Astrocyte (in vitro differentiated cells and primary cell): ENCODE results near the gene CHMP1A. TPM values are rescaled to one million over a fixed set of nuclear protein-coding genes. Genes with fewer than 3 reads are reported as not detected.
A peak's percentile ranks its signal among the peaks of the same experiment; 100 is the strongest.

Experiments
- DNase-seq: peaks from one replicate; pipeline ENCODE4 v3.0.0-alpha.2; 2010; ENCODE audit warnings: low read depth
- FAIRE-seq: peaks from 2 replicates; lab custom pipeline; 2011; peaks lifted over from hg19 to GRCh38; lab: Jason Lieb, UNC
- H2AFZ ChIP-seq: 2 replicates; pipeline ENCODE4 v1.6.0; 2012; ENCODE audit warnings: low read depth, low read length, inconsistent platforms
- H3K27ac ChIP-seq: 2 replicates; pipeline ENCODE4 v1.5.1; 2011; ENCODE audit warnings: low read depth, low read length, inconsistent platforms
- H3K27me3 ChIP-seq: 2 replicates; pipeline ENCODE4 v1.6.0; 2011; ENCODE audit warnings: low read length, inconsistent platforms; ENCODE audit not compliant: insufficient read depth
- H3K36me3 ChIP-seq: 2 replicates; pipeline ENCODE4 v1.5.1; 2011; ENCODE audit warnings: low read length, inconsistent platforms; ENCODE audit not compliant: insufficient read depth
- H3K4me1 ChIP-seq: 2 replicates; pipeline ENCODE4 v1.5.1; 2011; ENCODE audit warnings: low read length, inconsistent platforms; ENCODE audit not compliant: insufficient read depth
- H3K4me2 ChIP-seq: 2 replicates; pipeline ENCODE4 v1.6.0; 2012; ENCODE audit warnings: low read length, inconsistent platforms
- H3K4me3 ChIP-seq: 2 replicates; pipeline ENCODE4 v1.5.1; 2011; ENCODE audit warnings: low read depth, mild to moderate bottlenecking, low read length, inconsistent platforms; ENCODE audit not compliant: insufficient read depth
- H3K79me2 ChIP-seq: 2 replicates; pipeline ENCODE4 v1.6.0; 2012; ENCODE audit warnings: mild to moderate bottlenecking, low read length, inconsistent platforms; ENCODE audit not compliant: insufficient read depth
- H3K9ac ChIP-seq: 2 replicates; pipeline ENCODE4 v1.6.0; 2012; ENCODE audit warnings: mild to moderate bottlenecking, low read length, inconsistent platforms
- H3K9me3 ChIP-seq: 2 replicates; pipeline ENCODE4 v1.5.1; 2012; ENCODE audit warnings: low read depth, mild to moderate bottlenecking, low read length, inconsistent platforms; ENCODE audit not compliant: insufficient read depth
- H4K20me1 ChIP-seq: 2 replicates; pipeline ENCODE4 v1.6.0; 2012; ENCODE audit warnings: low read length, inconsistent platforms; ENCODE audit not compliant: insufficient read depth
- H3K27ac Mint-ChIP-seq: one replicate; pipeline ENCODE4 v1.8.0; 2021; ENCODE audit warnings: mild to moderate bottlenecking, mixed read lengths; ENCODE audit not compliant: unreplicated experiment
- H3K27me3 Mint-ChIP-seq: one replicate; pipeline ENCODE4 v1.8.0; 2021; ENCODE audit warnings: low read depth, mixed read lengths; ENCODE audit not compliant: unreplicated experiment
- H3K36me3 Mint-ChIP-seq: one replicate; pipeline ENCODE4 v1.8.0; 2021; ENCODE audit warnings: low read depth, mixed read lengths; ENCODE audit not compliant: unreplicated experiment
- H3K4me1 Mint-ChIP-seq: one replicate; pipeline ENCODE4 v1.8.0; 2021; ENCODE audit warnings: low read depth, mixed read lengths; ENCODE audit not compliant: unreplicated experiment
- H3K4me3 Mint-ChIP-seq: one replicate; pipeline ENCODE4 v1.8.0; 2021; ENCODE audit warnings: mild to moderate bottlenecking, moderate library complexity, mixed read lengths; ENCODE audit not compliant: unreplicated experiment
- H3K9me3 Mint-ChIP-seq: one replicate; pipeline ENCODE4 v1.8.0; 2021; ENCODE audit warnings: mild to moderate bottlenecking, mixed read lengths; ENCODE audit not compliant: unreplicated experiment
- EZH2 ChIP-seq: IDR thresholded peaks from 2 replicates; pipeline ENCODE4 v1.6.1; 2012; ENCODE audit warnings: mild to moderate bottlenecking, low read length, inconsistent platforms; ENCODE audit not compliant: insufficient read depth
- total RNA-seq: library from RNA; stranded (reverse); gene quantifications from 2 replicates; pipeline ENCODE4 v1.2.1, GENCODE V29; 2021
- TF ChIP-seq, protein P1 (sequence below): IDR thresholded peaks from 2 replicates; pipeline ENCODE4 v1.5.1; 2011; ENCODE audit warnings: low read depth, mild to moderate bottlenecking, inconsistent platforms, low read length, moderate library complexity; ENCODE audit not compliant: insufficient read depth

CHMP1A gene
- total RNA-seq, 1 donor from 2014 or later: 85.7 TPM

GRCh38 chr16:89602952-89603590 is 54.4 kb downstream of the CHMP1A start:
- Mint-ChIP-seq H3K27ac (peak overlapping the region; percentile 85), H3K4me3 (no peak overlapping the region), H3K4me1 (peaks cover 10% of the 10 kb centered on the region), H3K9me3 (no peaks in the 10 kb centered on the region), H3K27me3 (peaks cover 7% of the 10 kb centered on the region), H3K36me3 (no peaks in the 10 kb centered on the region)
- Histone ChIP-seq H3K9ac (peak overlapping the region; percentile 64), H4K20me1 (no peaks in the 10 kb centered on the region), H3K4me3 (no peak overlapping the region), H3K9me3 (no peaks in the 10 kb centered on the region), H3K36me3 (no peaks in the 10 kb centered on the region), H3K27me3 (no peaks in the 10 kb centered on the region), H3K4me1 (peaks cover 13% of the 10 kb centered on the region), H2AFZ (no peak overlapping the region), H3K4me2 (peak overlapping the region; percentile 78), H3K79me2 (no peaks in the 10 kb centered on the region), H3K27ac (peak overlapping the region; percentile 83)
- no peak for TF ChIP-seq EZH2
- TF ChIP-seq, protein P1, sequence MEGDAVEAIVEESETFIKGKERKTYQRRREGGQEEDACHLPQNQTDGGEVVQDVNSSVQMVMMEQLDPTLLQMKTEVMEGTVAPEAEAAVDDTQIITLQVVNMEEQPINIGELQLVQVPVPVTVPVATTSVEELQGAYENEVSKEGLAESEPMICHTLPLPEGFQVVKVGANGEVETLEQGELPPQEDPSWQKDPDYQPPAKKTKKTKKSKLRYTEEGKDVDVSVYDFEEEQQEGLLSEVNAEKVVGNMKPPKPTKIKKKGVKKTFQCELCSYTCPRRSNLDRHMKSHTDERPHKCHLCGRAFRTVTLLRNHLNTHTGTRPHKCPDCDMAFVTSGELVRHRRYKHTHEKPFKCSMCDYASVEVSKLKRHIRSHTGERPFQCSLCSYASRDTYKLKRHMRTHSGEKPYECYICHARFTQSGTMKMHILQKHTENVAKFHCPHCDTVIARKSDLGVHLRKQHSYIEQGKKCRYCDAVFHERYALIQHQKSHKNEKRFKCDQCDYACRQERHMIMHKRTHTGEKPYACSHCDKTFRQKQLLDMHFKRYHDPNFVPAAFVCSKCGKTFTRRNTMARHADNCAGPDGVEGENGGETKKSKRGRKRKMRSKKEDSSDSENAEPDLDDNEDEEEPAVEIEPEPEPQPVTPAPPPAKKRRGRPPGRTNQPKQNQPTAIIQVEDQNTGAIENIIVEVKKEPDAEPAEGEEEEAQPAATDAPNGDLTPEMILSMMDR: no peak
- DNase-seq: no peak
- no peak for FAIRE-seq

DNA sequence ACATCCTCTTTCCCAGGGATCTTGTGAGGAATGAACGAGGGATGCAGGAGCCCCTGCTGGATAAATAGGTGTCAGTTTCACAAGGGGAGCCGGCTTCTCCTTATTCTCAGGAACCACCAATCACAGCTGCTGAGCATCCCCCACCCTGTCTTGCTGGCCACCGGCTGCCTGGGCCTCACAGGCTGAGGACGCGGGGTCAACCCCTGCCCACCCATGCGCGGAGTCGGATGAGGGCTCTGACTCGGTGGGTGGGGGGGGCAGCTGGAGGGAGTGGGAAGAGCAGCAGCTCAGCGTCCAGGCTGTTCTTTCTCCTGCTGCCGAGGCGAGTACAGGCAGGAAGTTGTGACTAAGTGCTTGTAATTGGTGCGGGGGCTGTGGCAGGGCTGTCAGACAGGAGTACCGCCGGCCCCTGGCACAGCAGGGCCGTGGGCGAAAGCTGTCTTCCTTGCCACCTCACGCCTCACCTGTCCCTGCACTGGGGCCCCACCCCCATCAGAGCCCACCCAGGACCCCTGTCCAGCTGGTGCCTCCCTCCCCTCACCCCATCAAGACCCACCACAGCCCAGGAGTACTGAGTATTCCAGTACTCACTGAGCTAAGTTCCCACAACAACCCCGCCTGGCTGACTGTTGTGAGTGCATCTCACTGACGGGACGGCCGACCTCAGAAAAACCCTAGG is 55.1 kb downstream of the CHMP1A start:
- Histone ChIP-seq H3K27me3 (no peaks in the 10 kb centered on the region), H2AFZ (peak overlapping the region; percentile 83), H3K27ac (peak overlapping the region; percentile 83), H3K4me3 (no peak overlapping the region), H3K4me1 (peaks cover 13% of the 10 kb centered on the region), H3K4me2 (peak overlapping the region; percentile 78), H3K36me3 (no peaks in the 10 kb centered on the region), H3K9me3 (no peaks in the 10 kb centered on the region), H3K9ac (peak overlapping the region; percentile 64), H4K20me1 (no peaks in the 10 kb centered on the region), H3K79me2 (no peaks in the 10 kb centered on the region)
- Mint-ChIP-seq H3K36me3 (no peaks in the 10 kb centered on the region), H3K27ac (peak overlapping the region; percentile 85), H3K4me3 (no peak overlapping the region), H3K9me3 (no peaks in the 10 kb centered on the region), H3K4me1 (peaks cover 10% of the 10 kb centered on the region), H3K27me3 (peaks cover 2% of the 10 kb centered on the region)
- peak; percentile 86 for DNase-seq
- TF ChIP-seq, protein P1: no peak
- TF ChIP-seq EZH2: no peak
- peak; percentile 13 for FAIRE-seq

DNA sequence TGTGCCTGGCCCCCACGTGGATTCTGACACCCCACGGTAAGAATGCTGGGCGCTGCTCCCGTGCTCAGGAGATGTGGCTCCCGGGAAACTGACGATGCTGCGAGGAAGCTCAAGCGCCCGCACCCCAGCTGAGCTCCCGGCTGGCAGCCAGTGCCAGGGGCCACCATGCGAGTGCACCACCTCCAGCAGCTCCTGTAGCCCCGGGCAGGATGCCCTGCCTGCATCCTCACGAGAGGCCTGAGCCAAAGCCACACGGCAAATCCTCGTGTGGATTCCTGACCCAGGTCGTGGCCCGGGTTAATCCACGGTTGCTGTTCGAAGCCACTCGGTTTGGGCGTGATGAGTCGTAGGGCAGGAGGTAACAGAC is 55.6 kb downstream of the CHMP1A start:
- no peaks in the 10 kb centered on the region for H3K9me3 ChIP-seq
- H2AFZ ChIP-seq: peak overlapping the region; percentile 83
- TF ChIP-seq, protein P1: no peak
- no peak for TF ChIP-seq EZH2
- peak overlapping the region; percentile 41 for H3K27ac Mint-ChIP-seq
- H3K4me2 ChIP-seq: peak overlapping the region; percentile 78
- no peak overlapping the region for H3K4me3 ChIP-seq
- H3K4me3 Mint-ChIP-seq: no peak overlapping the region
- H3K4me1 ChIP-seq: peaks cover 13% of the 10 kb centered on the region
- peak overlapping the region; percentile 83 for H3K27ac ChIP-seq
- peak; percentile 33 for DNase-seq
- no peaks in the 10 kb centered on the region for H3K27me3 ChIP-seq
- H3K9me3 Mint-ChIP-seq: no peaks in the 10 kb centered on the region
- H3K9ac ChIP-seq: peak overlapping the region; percentile 64
- FAIRE-seq: no peak
- H3K4me1 Mint-ChIP-seq: peaks cover 10% of the 10 kb centered on the region
- H3K36me3 Mint-ChIP-seq: no peaks in the 10 kb centered on the region
- H3K79me2 ChIP-seq: no peaks in the 10 kb centered on the region
- H4K20me1 ChIP-seq: no peaks in the 10 kb centered on the region
- no peaks in the 10 kb centered on the region for H3K36me3 ChIP-seq
- no peaks in the 10 kb centered on the region for H3K27me3 Mint-ChIP-seq
